Activated naive CD4-positive, alpha-beta T cell treated with anti-CD3 and anti-CD28 coated beads for 36 hours (primary cell): Measurements from ENCODE around the gene KIF25. TPM values are rescaled to one million over a fixed set of nuclear protein-coding genes. Genes with fewer than 3 reads are reported as not detected.

Experiments
- CTCF ChIA-PET: fragments of 350-600 bp; sonication (Branson Sonifier 250); formaldehyde crosslinking; loops from one replicate; lab custom pipeline; 2021; ENCODE audit warnings: antibody characterized with exemption; lab: Charles Lee
- DNase-seq: peaks from one replicate; pipeline ENCODE4 v3.0.0-alpha.2; 2020
- H3K27ac Mint-ChIP-seq: one replicate; pipeline ENCODE4 v1.8.0; 2021; ENCODE audit warnings: mild to moderate bottlenecking, mixed read lengths
- H3K27me3 Mint-ChIP-seq: one replicate; pipeline ENCODE4 v1.8.0; 2021; ENCODE audit warnings: low read depth, mixed read lengths
- H3K36me3 Mint-ChIP-seq: one replicate; pipeline ENCODE4 v1.8.0; 2021; ENCODE audit warnings: low read depth, mixed read lengths
- H3K4me1 Mint-ChIP-seq: one replicate; pipeline ENCODE4 v1.8.0; 2021; ENCODE audit warnings: low read depth, mixed read lengths
- H3K4me3 Mint-ChIP-seq: one replicate; pipeline ENCODE4 v1.8.0; 2021; ENCODE audit warnings: mild to moderate bottlenecking, moderate library complexity, mixed read lengths
- H3K9me3 Mint-ChIP-seq: one replicate; pipeline ENCODE4 v1.8.0; 2021; ENCODE audit warnings: mixed read lengths
- intact Hi-C: fragments of 100-400 bp; cut with micrococcal nuclease; formaldehyde crosslinking; loops from one replicate; pipeline ENCODE4 v1.15.1; 2023
- total RNA-seq, 2 experiments: library from RNA; stranded (reverse); gene quantifications; one replicate each; pipeline ENCODE4 v1.2.3, GENCODE V29; 2021

KIF25 gene
- total RNA-seq, 2 experiments from 2014 or later: not detected

DNA sequence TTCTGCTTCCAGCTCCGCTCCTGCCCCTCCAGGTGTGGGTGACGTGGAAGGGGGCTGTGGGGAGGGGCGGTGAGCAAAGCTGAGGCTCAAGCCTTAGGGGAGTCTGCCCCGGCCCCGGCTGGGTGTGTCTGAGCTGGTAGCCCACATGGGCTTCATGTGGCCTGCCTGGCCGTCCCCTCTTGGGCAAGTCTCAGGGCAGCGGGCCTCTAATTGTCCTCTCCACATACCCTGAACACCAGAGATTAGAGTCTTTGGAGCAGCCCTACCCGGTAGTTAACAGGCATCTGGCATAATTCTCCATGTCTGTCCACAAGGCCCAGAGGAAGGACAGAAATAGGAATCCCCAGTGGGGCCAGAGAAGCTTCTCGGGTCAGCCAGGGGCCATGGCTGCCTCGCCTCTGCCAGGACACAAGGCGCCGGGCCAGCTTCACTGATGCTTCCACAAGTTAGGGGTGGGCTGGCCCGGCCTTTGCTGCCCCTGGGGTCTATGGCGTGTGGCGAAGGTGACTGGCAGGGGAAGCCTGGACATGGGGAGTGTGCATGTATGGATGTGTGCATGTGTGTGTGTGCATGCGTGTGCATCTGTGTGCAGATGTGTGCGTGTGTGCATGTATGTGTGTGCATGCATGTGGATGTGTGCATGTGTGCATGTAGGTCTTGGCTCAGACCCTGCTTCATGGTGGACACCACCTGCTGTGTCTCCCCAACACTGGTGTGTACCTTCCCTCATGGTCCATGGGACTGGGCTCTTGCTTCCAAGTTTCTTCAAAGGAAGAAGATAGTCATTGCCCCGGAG is 57.5 kb downstream of the KIF25 start:
- Mint-ChIP-seq H3K9me3 (no peaks in the 10 kb centered on the region), H3K4me3 (no peak overlapping the region), H3K36me3 (no peaks in the 10 kb centered on the region), H3K27ac (no peak overlapping the region), H3K4me1 (no peaks in the 10 kb centered on the region), H3K27me3 (no peaks in the 10 kb centered on the region)
- DNase-seq: no peak
- CTCF ChIA-PET: no interaction called here
- intact Hi-C loops: no loop called here

DNA sequence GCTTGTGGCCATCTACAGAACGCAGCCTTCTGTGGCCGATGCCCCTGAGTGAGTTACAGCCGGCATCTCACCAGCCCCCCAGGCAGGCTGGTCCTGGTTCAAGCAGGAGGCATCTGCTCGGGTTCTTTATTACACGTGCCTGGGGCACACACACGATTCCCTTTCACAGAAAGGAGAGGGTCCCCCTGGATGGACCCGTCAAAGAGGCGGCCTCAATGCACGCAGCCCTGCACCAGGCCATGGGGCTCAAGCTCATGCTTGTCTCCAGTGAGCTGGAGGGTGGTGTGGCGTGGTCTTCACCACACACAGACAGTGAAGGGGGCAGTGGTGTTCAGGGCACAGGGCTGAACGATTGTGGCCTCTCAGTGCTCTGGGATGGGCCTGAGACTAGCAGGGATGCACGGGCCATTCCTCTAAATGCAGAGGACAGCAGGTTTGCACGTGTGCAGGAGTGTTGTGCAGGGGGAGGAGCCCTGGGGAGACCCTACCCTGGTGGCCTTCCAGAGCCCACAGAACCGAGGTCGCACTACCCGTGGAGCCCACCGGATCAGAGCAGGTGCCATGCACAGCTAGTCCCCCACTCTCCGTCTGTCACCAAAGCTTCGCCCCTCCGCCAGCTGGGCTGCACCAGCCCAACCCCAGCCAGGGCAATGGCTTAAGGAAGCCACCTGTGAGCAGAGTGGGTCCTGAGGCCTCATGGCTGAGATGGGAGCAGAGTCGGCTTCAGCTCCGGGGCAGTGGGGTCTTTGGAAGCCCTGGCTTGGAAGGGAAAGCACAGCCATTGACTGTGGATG is 58.4 kb downstream of the KIF25 start:
- no peak overlapping the region for H3K4me3 Mint-ChIP-seq
- H3K27me3 Mint-ChIP-seq: no peaks in the 10 kb centered on the region
- H3K9me3 Mint-ChIP-seq: no peaks in the 10 kb centered on the region
- intact Hi-C loops: no loop called here
- CTCF ChIA-PET: no interaction called here
- H3K4me1 Mint-ChIP-seq: no peaks in the 10 kb centered on the region
- no peak overlapping the region for H3K27ac Mint-ChIP-seq
- H3K36me3 Mint-ChIP-seq: no peaks in the 10 kb centered on the region
- DNase-seq: no peak

GRCh38 chr6:168056892-168057527 is 59.5 kb downstream of the KIF25 start:
- Mint-ChIP-seq H3K4me3 (no peak overlapping the region), H3K9me3 (no peaks in the 10 kb centered on the region), H3K4me1 (no peaks in the 10 kb centered on the region), H3K36me3 (no peaks in the 10 kb centered on the region), H3K27me3 (no peaks in the 10 kb centered on the region), H3K27ac (no peak overlapping the region)
- intact Hi-C loops: no loop called here
- DNase-seq: no peak
- CTCF ChIA-PET: no interaction called here

DNA sequence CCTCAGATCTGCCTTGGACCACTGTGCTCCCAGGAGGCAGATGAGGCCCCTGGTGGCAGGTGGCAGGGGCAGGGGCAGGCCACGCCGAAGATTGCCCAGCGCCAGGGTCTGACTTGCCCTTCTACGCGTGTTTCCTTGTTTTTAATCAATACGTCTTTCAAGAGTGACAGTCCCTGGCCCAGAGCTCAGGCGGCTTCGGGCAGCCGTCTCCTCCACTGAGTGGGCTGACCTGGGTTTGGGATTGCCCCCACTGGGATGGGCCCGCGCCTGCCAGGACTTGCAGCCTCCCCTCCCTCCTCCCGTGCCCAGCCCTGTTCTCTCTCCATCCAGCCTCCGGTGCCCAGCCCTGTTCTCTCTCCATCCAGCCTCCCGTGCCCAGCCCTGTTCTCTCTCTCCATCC is 60.4 kb downstream of the KIF25 start:
- H3K9me3 Mint-ChIP-seq: no peaks in the 10 kb centered on the region
- intact Hi-C loops: no loop called here
- no peaks in the 10 kb centered on the region for H3K4me1 Mint-ChIP-seq
- H3K27ac Mint-ChIP-seq: no peak overlapping the region
- no peaks in the 10 kb centered on the region for H3K36me3 Mint-ChIP-seq
- no peak for DNase-seq
- CTCF ChIA-PET: no interaction called here
- no peak overlapping the region for H3K4me3 Mint-ChIP-seq
- no peaks in the 10 kb centered on the region for H3K27me3 Mint-ChIP-seq

DNA sequence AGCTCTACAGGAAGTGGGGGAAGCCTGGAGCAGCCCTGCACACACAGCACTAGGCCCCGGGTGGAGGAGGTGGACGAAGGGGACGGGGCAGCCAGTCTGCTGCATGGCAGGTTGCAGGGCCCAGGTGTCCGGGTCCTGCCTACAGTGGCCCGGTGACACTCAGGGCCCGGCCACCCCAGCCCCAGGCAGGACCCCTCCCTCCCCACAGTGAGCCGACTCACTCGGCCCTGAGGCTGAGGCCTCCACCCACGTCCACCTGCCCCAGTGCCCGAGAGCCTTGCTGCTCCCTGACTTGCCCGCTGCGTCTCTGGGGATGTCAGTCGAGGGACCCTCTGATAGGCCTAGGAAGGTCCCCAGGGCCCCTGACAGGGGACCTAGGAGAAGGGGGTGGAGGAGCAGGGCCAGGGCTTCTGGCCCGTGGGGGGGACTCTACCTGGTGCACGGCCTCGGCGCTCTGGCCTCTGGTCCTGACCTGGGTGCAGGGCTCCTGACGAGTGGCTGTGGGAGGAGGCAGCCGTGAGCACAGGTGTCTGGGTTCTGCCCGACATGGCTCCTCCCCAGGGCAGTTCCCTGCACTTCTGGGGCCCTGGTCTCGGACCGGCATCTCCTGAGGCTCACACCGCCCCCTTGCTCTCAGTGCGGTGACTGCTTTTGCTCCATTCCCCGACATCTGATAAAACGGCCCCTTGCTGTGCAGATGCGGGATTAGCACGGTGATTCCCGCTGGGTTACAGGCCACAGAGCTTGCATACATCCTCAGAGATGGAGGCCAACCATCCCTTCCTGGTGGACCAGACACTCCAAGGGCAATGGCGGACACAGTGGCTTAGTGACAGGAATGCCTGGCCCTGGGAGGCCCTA is 61.5 kb downstream of the KIF25 start:
- Mint-ChIP-seq H3K27me3 (no peaks in the 10 kb centered on the region), H3K4me3 (no peak overlapping the region), H3K9me3 (no peaks in the 10 kb centered on the region), H3K36me3 (no peaks in the 10 kb centered on the region), H3K27ac (no peak overlapping the region), H3K4me1 (no peaks in the 10 kb centered on the region)
- intact Hi-C loops: no loop called here
- CTCF ChIA-PET: no interaction called here
- DNase-seq: no peak

- H3K4me1 Mint-ChIP-seq: no peaks in the 10 kb centered on the region
- H3K4me3 Mint-ChIP-seq: no peak overlapping the region
- no peak for DNase-seq
- H3K9me3 Mint-ChIP-seq: no peaks in the 10 kb centered on the region
- no peaks in the 10 kb centered on the region for H3K27me3 Mint-ChIP-seq
- intact Hi-C loops: no loop called here
- CTCF ChIA-PET: no interaction called here
- no peak overlapping the region for H3K27ac Mint-ChIP-seq
- no peaks in the 10 kb centered on the region for H3K36me3 Mint-ChIP-seq
Measured at GRCh38 chr6:168060521-168060931, 63.1 kb downstream of the KIF25 start.

GRCh38 chr6:168061269-168062210 is 64.1 kb downstream of the KIF25 start:
- Mint-ChIP-seq H3K4me3 (no peak overlapping the region), H3K27me3 (no peaks in the 10 kb centered on the region), H3K36me3 (no peaks in the 10 kb centered on the region), H3K4me1 (no peaks in the 10 kb centered on the region), H3K27ac (no peak overlapping the region), H3K9me3 (no peaks in the 10 kb centered on the region)
- no peak for DNase-seq
- intact Hi-C loops: no loop called here
- CTCF ChIA-PET: no interaction called here

DNA sequence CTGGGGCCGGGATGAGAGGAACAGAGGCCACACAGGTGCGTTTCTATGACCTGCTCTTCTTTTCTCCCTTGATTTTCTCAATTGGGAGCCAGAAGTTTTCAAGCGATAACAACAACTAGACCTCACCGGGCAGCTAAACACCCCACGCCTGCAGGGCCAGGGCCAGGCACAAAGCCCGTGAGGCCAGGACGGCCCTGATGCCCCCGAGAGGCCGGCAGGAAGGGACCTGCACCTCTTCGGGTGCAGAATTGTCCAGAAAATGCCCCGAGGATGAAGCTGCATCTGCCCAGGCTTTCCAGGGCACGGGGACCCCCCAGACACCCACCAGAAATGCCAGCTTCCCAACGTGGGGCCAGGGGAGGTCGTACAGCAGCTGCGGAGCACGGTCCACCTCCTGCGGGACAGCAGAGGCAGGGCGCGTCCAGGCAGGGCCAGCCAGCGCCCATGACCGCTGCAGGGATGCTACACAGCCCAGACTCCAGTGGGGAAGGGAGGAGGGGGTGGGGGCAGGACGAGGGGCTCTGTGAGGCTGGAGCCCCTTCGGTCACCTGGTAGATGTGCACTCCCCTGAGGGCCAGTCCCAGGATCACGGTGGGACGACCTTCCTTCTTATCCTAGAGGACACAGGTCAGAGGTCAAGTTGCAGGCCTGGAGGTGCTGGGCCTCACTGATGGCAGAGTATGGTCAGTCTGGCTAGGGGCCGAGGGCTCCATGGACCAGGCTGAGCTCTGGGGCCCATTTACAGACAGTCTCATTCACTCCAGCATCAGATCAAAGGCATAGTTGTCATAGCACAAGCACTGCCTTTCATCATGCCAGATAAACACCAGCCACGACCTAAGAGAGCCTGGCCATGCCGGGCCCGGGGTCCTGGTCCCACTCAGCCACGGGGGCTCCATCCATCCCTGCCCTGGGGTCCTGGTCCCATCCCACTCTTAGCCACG is 65.1 kb downstream of the KIF25 start:
- no peaks in the 10 kb centered on the region for H3K9me3 Mint-ChIP-seq
- no peak for DNase-seq
- intact Hi-C loops: no loop called here
- no peak overlapping the region for H3K27ac Mint-ChIP-seq
- H3K4me3 Mint-ChIP-seq: no peak overlapping the region
- CTCF ChIA-PET: interaction anchor here (0.7 kb wide), 1 partner anchor 1207 kb away, joined by 3 read pairs; no protein-coding TSS in a partner anchor
- no peaks in the 10 kb centered on the region for H3K36me3 Mint-ChIP-seq
- H3K27me3 Mint-ChIP-seq: no peaks in the 10 kb centered on the region
- no peaks in the 10 kb centered on the region for H3K4me1 Mint-ChIP-seq

GRCh38 chr6:168063431-168063830 is 66.0 kb downstream of the KIF25 start:
- CTCF ChIA-PET: no interaction called here
- intact Hi-C loops: no loop called here
- H3K9me3 Mint-ChIP-seq: no peaks in the 10 kb centered on the region

DNA sequence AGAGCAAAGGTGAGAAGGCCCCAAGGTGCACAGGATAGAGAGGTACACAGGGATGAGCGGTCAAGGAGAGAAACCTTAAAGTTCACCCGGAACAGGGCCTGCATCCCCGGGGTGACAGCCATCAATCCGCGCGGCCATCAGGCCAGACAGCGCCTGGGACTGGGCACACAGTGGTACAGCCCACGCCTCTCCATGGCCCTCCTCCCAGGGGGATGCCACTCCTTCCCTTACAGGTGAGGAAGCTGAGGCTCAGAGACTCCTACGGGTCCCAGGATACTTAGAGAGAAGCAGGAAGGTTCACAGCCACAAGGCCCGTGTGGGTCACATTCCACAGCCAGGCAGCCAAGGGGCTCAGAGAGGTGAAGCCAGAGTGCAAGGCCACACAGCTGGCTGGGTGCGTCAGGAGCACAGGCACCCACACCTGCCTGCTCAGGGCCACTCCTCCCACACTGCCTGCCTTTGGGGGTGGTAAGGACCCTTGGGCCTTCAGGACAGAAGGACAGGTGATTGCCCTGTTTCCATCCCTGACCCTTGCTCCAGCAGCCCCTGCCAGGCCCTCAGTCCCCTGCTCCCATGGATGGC is 66.8 kb downstream of the KIF25 start:
- no peaks in the 10 kb centered on the region for H3K36me3 Mint-ChIP-seq
- no peak overlapping the region for H3K4me3 Mint-ChIP-seq
- no peaks in the 10 kb centered on the region for H3K27me3 Mint-ChIP-seq
- no peaks in the 10 kb centered on the region for H3K4me1 Mint-ChIP-seq
- CTCF ChIA-PET: no interaction called here
- no peaks in the 10 kb centered on the region for H3K9me3 Mint-ChIP-seq
- DNase-seq: no peak
- H3K27ac Mint-ChIP-seq: no peak overlapping the region
- intact Hi-C loops: no loop called here

More at GRCh38 chr6:168063431-168063830, 66.0 kb downstream of the KIF25 start:
- no peaks in the 10 kb centered on the region for H3K4me1 Mint-ChIP-seq
- H3K27ac Mint-ChIP-seq: no peak overlapping the region
- H3K4me3 Mint-ChIP-seq: no peak overlapping the region
- no peak for DNase-seq
- H3K36me3 Mint-ChIP-seq: no peaks in the 10 kb centered on the region
- H3K27me3 Mint-ChIP-seq: no peaks in the 10 kb centered on the region
